ENCODE results near the gene AK1. TPM values are rescaled to one million over a fixed set of nuclear protein-coding genes. Genes with fewer than 3 reads are reported as not detected.

Gene AK1
- total and polyA plus RNA-seq, 2 of the 13 experiments (the other 11 are each of a cell fraction or from before 2014, with no cell fraction given): 19.1 to 32.8 TPM

- intact Hi-C loops (cut with micrococcal nuclease; ENCODE audit: unreplicated experiment): no loop called here
- no TSS peak for BruUV-seq (replicated peaks)
- Histone ChIP-seq H3K9me3 (ENCODE audit: low read length) (no peaks in the 10 kb centered on the region), H3K27ac (ENCODE audit: extremely low read length, insufficient read depth, low read length) (no peak overlapping the region), H3K4me1 (ENCODE audit: insufficient read depth, low read length) (peaks cover 36% of the 10 kb centered on the region), H3K9ac (ENCODE audit: insufficient read depth, low read depth, low read length) (no peak overlapping the region), H3K4me3 (replicated peaks in 1 of 3; ENCODE audit: insufficient read depth in 1 of 3, low read depth in 2 of 3, low read length in 3 of 3) (no peak overlapping the region), H2AFZ (ENCODE audit: low read length) (no peak overlapping the region), H3K27me3 (ENCODE audit: control insufficient read depth in 1 of 2, insufficient read depth in 2 of 2, low read length in 2 of 2) (no peaks in the 10 kb centered on the region; a peak in 1 of 5 replicates), H3K36me3 (replicated peaks in 1 of 2; ENCODE audit: control insufficient read depth in 1 of 2, insufficient read depth in 2 of 2, low read length in 2 of 2) (no peaks in the 10 kb centered on the region), H4K20me1 (ENCODE audit: insufficient read depth, low read length) (no peaks in the 10 kb centered on the region), H3K79me2 (ENCODE audit: insufficient read depth, low read length) (no peaks in the 10 kb centered on the region), H3K4me2 (ENCODE audit: low read depth, low read length) (no peak overlapping the region)
- ChIA-PET CTCF (ENCODE audit: low intra/inter-chr PET ratio, low total read pairs) (no interaction called here), POLR2A (no interaction called here)
- 53% methylated on average over 13 of the region's 17 CpGs for whole genome bisulfite sequencing (ENCODE audit: low lambda C conversion rate)
- no peak for ATAC-seq
- FAIRE-seq: no peak
- TF ChIP-seq, protein P1, sequence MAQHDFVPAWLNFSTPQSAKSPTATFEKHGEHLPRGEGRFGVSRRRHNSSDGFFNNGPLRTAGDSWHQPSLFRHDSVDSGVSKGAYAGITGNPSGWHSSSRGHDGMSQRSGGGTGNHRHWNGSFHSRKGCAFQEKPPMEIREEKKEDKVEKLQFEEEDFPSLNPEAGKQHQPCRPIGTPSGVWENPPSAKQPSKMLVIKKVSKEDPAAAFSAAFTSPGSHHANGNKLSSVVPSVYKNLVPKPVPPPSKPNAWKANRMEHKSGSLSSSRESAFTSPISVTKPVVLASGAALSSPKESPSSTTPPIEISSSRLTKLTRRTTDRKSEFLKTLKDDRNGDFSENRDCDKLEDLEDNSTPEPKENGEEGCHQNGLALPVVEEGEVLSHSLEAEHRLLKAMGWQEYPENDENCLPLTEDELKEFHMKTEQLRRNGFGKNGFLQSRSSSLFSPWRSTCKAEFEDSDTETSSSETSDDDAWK (CRISPR knock-in tag; IDR thresholded peaks at IDR 0.05): no peak
- no peak for TF ChIP-seq ZNF430 (CRISPR knock-in tag; IDR thresholded peaks at IDR 0.05)
- TF ChIP-seq, protein P2, sequence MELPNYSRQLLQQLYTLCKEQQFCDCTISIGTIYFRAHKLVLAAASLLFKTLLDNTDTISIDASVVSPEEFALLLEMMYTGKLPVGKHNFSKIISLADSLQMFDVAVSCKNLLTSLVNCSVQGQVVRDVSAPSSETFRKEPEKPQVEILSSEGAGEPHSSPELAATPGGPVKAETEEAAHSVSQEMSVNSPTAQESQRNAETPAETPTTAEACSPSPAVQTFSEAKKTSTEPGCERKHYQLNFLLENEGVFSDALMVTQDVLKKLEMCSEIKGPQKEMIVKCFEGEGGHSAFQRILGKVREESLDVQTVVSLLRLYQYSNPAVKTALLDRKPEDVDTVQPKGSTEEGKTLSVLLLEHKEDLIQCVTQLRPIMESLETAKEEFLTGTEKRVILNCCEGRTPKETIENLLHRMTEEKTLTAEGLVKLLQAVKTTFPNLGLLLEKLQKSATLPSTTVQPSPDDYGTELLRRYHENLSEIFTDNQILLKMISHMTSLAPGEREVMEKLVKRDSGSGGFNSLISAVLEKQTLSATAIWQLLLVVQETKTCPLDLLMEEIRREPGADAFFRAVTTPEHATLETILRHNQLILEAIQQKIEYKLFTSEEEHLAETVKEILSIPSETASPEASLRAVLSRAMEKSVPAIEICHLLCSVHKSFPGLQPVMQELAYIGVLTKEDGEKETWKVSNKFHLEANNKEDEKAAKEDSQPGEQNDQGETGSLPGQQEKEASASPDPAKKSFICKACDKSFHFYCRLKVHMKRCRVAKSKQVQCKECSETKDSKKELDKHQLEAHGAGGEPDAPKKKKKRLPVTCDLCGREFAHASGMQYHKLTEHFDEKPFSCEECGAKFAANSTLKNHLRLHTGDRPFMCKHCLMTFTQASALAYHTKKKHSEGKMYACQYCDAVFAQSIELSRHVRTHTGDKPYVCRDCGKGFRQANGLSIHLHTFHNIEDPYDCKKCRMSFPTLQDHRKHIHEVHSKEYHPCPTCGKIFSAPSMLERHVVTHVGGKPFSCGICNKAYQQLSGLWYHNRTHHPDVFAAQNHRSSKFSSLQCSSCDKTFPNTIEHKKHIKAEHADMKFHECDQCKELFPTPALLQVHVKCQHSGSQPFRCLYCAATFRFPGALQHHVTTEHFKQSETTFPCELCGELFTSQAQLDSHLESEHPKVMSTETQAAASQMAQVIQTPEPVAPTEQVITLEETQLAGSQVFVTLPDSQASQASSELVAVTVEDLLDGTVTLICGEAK (IDR thresholded peaks at IDR 0.05): no peak
- TF ChIP-seq, protein P2 (CRISPR knock-in tag; IDR thresholded peaks at IDR 0.05): no peak
- no peak for TF ChIP-seq ARHGAP35 (CRISPR knock-in tag; IDR thresholded peaks at IDR 0.05; ENCODE audit: borderline replicate concordance)
- in situ Hi-C loops (cut with HindIII; ENCODE audit: extremely low pct_ligation_motif_present, low pct_unique_long_range_greater_than_20kb): no loop called here
- no peak for DNase-seq (ENCODE audit: low spot score)
Measured at GRCh38 chr9:127835991-127836516, 41.4 kb downstream of the AK1 start.

Measured in HepG2 (cell line).